Epidermal melanocyte (primary cell): Measurements from ENCODE around the gene LRBA.

ENCODE experiments used
- DNase-seq: peaks from one replicate; pipeline ENCODE4 v3.0.0; 2011; ENCODE audit warnings: low spot score; ENCODE audit not compliant: insufficient read length

Gene LRBA

DNA sequence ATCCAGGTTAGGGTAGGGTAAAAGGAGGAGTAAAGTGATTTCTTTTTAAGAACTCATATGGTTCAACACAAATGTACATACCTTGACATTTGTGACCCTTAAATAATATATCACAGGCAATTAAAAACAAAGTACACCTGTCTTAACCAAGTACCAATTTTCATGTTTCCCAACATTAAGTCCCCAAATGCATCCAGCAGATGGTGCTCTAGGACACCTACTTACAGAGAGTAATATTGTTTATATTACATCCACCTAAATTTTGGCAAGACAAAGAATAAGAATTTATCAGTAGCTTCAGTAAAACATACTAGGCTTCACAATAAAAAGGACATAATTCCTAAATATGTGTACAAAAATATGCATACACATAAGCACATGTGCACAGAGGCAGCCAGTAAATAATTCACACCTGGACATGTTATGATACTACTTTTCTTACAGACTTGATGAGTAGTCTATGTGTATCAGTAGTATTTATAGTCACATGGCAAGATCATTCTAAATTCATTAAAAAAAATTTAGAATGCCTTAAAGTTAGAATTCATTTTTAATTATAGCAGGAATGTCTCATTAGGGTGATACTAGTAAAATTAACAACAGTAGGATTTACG is 717.1 kb downstream of the LRBA start:
- DNase-seq: no peak

DNA sequence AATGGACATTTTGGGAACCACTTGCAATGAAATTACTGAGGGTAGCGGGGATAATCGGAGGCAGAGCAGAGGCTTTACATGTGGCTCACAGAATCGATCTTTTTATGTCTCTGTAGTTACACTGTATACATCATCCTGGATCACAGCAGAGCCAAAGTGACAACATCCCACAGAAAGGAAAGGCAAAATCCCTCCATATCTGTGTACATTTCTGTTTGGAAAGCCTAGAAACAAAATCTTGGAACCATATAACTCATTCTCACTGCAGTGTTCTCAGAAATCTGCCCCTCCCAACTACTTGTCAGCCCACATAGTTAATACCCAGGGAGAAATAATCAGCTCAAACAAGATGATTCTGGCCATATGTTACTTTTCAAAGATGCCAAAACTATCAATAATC is 725.2 kb downstream of the LRBA start:
- DNase-seq: no peak

DNA sequence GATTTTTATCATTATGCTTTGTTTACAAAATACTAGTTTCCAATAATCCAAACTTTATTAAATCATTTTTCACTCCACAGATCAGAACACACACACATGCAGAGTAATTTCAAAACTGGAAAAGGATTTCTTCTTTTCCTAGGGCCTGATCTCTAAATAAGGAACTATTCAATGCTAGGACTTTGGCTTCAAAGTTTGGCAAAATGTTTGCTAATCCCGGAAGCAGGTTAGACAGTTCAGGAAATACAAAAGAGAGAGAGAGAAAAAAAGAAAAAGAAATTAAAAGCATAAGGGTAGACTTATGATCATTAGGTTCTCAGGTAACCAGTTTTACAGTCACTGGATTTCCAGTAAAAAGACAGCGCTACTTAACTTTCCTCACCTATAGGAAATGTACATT is 725.9 kb downstream of the LRBA start:
- DNase-seq: no peak

DNA sequence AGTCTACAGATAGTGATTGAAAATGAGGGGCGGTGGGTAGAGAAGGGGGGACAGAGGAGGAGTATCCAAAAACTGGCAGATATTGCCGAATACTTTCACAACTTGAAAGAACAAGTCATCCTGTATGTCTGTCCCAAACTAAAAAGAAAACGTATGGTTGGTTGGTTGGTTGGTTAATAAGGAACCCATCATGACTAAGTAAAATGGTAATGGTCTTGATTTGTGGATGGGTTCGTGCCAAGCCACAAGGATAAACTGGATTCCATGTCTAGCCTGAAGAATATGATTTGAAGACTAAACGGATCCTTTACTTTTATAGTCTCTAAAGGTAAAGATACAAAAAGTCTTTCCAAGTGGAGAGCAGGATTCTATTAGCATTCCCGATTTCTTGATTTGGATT is 728.4 kb downstream of the LRBA start:
- no peak for DNase-seq

- DNase-seq: no peak
Observed at GRCh38 chr4:150283689-150284088, 731.4 kb downstream of the LRBA start.

DNA sequence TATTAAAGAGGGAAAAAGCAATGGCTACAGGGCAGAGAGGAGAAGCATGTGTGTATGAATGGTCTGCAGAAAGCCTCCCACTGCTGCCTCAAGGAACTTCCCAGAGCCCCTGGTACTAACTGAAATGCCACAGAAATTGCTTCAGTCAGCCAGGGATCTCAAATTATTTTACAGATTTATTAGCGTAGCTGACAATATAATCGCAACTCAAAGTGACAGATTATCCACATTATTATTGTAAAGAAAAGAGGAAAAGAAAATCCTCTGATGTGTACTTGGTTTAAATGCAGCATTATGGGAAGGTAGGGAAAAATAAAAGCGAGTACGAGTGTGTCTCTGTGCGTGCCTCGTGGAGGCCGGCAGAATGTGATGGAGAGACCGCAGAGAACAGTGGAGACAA is 734.1 kb downstream of the LRBA start:
- DNase-seq: no peak

DNA sequence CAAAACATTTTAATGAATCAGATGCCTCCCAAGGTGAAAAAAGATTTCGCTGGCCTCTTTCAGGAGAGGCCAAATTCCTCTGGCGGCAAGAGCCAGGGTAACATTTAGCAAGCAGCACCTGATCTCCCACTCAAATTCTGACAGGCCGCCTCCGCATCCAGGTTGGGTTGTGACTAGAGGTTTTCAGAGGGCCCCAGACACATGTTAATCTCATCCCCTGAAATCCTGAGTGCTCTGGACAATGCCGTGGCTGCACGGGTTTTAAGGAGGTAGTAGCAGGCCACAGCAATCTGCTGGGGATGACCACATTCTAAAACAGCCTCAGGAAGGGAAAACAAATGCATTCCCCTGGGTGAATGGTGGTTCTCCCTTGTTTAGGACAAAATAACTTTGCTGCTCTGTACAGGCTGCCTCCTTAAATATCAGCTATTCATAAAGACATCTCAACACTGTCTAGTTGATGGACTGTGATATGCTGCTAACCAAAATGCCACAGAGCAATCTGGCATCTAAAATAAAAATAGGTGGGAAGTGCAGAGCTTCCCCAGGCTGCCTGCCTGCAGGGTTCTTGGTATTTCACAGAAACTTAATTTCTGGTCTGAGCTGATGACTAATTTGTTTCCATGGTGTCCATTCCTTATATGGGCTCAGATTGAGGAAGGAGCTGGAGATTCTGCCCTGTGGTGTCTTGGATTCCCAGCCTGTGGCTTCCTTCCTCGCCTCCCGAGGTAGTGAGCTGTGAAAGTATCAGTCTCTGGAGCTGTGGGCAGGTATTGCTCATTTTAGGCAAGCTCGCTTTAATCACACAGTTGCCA is 734.8 kb downstream of the LRBA start:
- no peak for DNase-seq

GRCh38 chr4:150278206-150278605 is 736.9 kb downstream of the LRBA start:
- DNase-seq: no peak

GRCh38 chr4:150268444-150268843 is 746.6 kb downstream of the LRBA start:
- no peak for DNase-seq

DNA sequence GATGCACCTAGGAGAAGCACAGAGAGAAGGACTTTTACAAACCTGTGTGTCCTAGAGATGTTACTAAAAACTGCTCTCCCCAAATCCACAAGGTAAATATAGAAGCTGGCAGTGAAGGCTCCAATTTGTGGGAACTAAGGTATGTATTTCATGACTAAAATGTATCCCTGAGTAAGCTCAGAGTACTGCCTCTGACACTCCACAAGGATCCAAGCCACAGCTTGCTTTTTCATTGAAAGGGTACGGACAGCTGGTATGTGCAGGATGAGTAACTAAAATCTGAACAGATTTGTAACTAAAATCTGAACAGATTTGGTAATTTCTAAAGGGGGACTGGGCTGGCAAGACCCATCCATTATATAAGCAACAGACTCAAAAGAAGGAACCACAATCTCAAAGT is 749.3 kb downstream of the LRBA start:
- DNase-seq: no peak

GRCh38 chr4:150264595-150265161 is 750.4 kb downstream of the LRBA start:
- DNase-seq: no peak

GRCh38 chr4:150262611-150263010 is 752.5 kb downstream of the LRBA start:
- DNase-seq: no peak

DNA sequence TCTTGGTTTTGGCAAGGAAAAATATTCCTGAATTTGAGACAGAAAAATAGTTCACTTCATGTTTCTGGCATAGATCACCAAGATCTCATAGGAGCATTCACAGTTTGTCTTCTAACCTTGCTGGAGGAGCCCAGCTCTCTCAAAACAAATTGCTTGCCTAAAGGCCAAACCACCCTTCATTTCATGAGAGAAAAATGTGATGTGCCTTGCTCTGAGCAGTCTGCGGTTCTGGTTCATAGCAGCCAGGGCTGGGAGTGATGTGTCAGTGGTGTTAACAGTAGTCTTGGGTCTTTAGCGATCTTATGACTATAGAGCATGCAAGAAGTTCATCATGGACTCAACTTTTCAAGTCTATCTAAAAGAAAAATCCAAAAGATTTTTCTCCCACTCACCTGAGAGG is 753.5 kb downstream of the LRBA start:
- DNase-seq: no peak

DNA sequence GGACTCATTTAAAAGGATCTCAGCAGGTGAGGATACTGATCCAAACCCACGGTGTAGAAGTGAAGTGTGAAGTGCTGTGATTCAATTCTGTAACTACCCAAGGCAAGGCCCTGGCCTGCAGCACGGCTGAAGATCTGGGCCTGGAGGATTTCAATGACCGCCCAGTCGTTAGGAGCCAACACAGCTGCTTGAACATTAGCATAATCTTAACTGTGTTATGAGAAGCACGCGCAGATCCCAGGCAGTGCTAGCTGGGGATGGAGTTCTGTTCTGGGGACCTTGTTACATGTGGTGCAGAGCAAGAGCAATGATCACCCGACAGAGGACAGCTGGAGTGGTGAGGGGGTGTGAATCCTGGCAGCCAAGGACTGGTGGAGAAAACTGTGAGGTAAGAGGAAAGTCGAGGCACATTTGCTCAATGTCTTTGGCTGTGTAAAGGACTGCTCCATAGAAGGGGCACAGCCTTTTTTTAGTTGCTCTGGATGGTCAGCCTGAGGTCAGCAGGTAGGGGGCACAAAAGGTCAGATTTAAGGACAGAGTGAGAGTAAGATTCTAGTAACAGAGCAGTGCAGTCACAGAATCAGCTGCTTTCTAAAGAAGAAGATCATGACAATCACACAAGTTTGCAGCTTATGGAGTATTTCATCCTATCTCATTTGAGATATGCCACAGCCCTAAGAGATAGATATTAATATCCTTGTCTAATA is 755.1 kb downstream of the LRBA start:
- no peak for DNase-seq

GRCh38 chr4:150258569-150258968 is 756.5 kb downstream of the LRBA start:
- DNase-seq: no peak

- peak; percentile 54 for DNase-seq
Observed at GRCh38 chr4:150256841-150257730, 758.0 kb downstream of the LRBA start.

- no peak for DNase-seq
Observed at GRCh38 chr4:150256225-150256620, 758.9 kb downstream of the LRBA start.

DNA sequence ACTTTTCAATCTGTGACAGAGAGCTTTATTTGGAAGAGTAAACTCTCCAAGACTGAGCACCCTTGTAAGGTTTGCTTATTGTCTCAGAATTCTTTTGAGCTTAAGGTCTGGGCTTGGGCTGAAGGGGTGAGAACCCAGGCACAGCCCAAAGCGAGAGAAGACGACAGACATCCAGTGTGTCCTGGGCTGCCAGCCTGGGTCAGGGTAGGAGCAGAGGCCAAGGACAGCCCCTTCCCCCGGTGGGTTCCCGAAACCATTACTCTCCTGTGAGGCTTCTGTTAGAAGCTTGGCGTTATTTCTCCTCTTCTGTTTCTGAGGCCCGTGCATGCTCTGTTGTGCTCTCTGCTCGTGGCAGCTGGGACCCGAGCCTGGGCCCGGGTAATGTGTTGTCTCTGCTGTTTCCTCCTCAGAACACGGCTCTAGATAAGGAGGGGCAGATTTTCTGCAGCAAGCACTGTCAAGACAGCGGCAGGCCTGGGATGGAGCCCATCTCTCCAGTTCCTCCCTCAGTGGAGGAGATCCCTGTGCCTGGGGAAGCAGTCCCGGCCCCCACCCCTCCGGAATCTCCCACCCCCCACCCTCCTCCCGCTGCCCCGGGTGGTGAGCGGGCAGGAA is 759.4 kb downstream of the LRBA start:
- DNase-seq: no peak

DNA sequence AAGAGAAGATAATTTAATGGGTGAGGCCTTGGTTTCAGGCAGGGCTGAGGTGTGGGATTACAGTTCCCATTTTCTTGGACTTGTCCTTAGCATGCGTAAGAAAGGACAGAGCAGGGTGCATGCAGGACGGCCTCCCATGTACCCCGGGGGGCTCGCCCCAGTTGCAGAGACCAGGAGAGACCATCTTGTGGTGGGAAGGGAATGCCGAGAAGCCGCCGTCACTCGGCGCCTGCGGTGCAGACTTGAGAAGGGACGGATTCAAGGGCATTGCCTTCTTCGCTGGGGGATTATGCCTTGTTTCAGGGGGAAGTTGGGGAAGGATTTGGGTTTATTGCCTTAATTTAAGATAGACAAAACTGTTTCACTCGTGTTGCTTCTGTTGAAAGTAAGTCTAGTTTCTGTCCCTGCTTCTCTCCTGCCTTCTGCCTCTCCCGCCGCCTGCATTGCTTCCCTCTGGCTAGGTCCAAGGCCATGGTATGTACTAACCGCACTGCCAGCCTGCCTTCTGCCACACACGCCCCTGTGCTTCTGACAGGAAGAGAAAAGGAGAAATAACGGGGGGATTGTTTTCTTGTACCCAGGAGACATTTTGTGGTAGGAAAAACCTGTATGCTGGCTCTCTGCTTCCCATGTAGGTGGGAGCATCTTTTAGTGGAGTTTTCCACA is 761.0 kb downstream of the LRBA start:
- DNase-seq: no peak

GRCh38 chr4:150253416-150253815 is 761.7 kb downstream of the LRBA start:
- no peak for DNase-seq
